HepG2 (cell line): Measurements from ENCODE around the gene P3H2. TPM values are rescaled to one million over a fixed set of nuclear protein-coding genes. Genes with fewer than 3 reads are reported as not detected.

Experiments
- polyA plus RNA-seq, 8 experiments: library from polyadenylated mRNA; depleted of rRNA in 3 of 8; stranded (reverse) in 7 of 8; unstranded in 1 of 8; fragments of >200 nt; fragmentation: Illumina TruSeq in 4 of 8; extraction: Trizol in 4 of 8; gene quantifications; 2 replicates each; pipeline versions ENCODE4 v1.2.1 to v1.2.3, GENCODE V29; 2011 to 2016; ENCODE audit warnings: low read depth in 4 of 8, missing spikeins in 1 of 8, mixed read lengths in 1 of 8; ENCODE audit not compliant: insufficient read depth in 1 of 8
- small RNA-seq, 3 experiments: library from RNA; depleted of rRNA; stranded (forward); fragments of <200 nt; gene quantifications; one replicate each; pipeline ENCODE3, GENCODE V24; 2012; ENCODE audit warnings: low read depth in 2 of 3, low replicate concordance in 1 of 3; ENCODE audit not compliant: insufficient read length in 3 of 3, insufficient read depth in 2 of 3
- total RNA-seq, 5 experiments: library from RNA; depleted of rRNA; stranded (reverse); fragments of >200 nt; fragmentation: Illumina TruSeq; extraction: Trizol; gene quantifications; 2 replicates each; pipeline ENCODE4 v1.2.3, GENCODE V29; 2016; ENCODE audit warnings: low read depth in 1 of 5

Gene P3H2
- total and polyA plus RNA-seq, 2 of the 13 experiments (the other 11 are each of a cell fraction or from before 2014, with no cell fraction given), result not detected

Small RNA genes within 50 kb of the gene (small RNA-seq; reads per million reads assigned to genes)
- gene RNU6-1109P, result 0 reads per million in 3 experiments

Other genes starting within 250 kb of the P3H2 start
- gene CLDN1, start 201.5 kb upstream of the P3H2 start, total RNA-seq (2016; rRNA removed; fragmentation: Illumina TruSeq; extraction: Trizol), result 28.4 and 42.7 TPM in 2 replicates
- gene CLDN1, start 201.5 kb upstream of the P3H2 start, polyA plus RNA-seq (2011; rRNA removed), result 39.2 and 51.6 TPM in 2 replicates